ENCODE results near the gene APOC3. TPM values are rescaled to one million over a fixed set of nuclear protein-coding genes. Genes with fewer than 3 reads are reported as not detected.
"Not testable (repeated sequence)": the region's sequence is repeated elsewhere in the genome, so short reads cannot be mapped to it uniquely, and the experiment has no call there.

Gene APOC3
- total RNA-seq, 2 donors from 2014 or later, result not detected

DNA sequence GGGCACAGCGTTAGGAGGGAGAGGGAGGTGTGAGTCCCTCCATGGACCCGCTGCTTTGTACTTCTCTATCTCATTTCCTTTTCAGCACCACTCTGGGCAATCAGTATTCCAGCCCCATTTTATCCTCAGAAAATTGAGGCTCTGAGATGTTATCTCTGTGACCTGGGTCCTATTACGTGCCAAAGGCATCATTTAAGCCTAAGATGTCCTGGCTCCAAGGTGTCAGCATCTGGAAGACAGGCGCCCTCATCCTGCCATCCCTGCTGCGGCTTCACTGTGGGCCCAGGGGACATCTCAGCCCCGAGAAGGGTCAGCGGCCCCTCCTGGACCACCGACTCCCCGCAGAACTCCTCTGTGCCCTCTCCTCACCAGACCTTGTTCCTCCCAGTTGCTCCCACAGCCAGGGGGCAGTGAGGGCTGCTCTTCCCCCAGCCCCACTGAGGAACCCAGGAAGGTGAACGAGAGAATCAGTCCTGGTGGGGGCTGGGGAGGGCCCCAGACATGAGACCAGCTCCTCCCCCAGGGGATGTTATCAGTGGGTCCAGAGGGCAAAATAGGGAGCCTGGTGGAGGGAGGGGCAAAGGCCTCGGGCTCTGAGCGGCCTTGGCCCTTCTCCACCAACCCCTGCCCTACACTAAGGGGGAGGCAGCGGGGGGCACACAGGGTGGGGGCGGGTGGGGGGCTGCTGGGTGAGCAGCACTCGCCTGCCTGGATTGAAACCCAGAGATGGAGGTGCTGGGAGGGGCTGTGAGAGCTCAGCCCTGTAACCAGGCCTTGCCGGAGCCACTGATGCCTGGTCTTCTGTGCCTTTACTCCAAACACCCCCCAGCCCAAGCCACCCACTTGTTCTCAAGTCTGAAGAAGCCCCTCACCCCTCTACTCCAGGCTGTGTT, 829 bp upstream of the APOC3 start:
- H3K4me3 Mint-ChIP-seq, result no peak overlapping the region
- no peak for DNase-seq
- no peak for ATAC-seq (replicated peaks in 1 of 2)
- H3K4me1 Mint-ChIP-seq (ENCODE audit: low read depth), result no peaks in the 10 kb centered on the region
- no peaks in the 10 kb centered on the region for H3K9me3 Mint-ChIP-seq
- H3K27ac Mint-ChIP-seq, result no peak overlapping the region
- H3K36me3 Mint-ChIP-seq (ENCODE audit: insufficient read depth in 2 of 2), result no peaks in the 10 kb centered on the region
- H3K27me3 Mint-ChIP-seq (ENCODE audit: low read depth), result no peaks in the 10 kb centered on the region

DNA sequence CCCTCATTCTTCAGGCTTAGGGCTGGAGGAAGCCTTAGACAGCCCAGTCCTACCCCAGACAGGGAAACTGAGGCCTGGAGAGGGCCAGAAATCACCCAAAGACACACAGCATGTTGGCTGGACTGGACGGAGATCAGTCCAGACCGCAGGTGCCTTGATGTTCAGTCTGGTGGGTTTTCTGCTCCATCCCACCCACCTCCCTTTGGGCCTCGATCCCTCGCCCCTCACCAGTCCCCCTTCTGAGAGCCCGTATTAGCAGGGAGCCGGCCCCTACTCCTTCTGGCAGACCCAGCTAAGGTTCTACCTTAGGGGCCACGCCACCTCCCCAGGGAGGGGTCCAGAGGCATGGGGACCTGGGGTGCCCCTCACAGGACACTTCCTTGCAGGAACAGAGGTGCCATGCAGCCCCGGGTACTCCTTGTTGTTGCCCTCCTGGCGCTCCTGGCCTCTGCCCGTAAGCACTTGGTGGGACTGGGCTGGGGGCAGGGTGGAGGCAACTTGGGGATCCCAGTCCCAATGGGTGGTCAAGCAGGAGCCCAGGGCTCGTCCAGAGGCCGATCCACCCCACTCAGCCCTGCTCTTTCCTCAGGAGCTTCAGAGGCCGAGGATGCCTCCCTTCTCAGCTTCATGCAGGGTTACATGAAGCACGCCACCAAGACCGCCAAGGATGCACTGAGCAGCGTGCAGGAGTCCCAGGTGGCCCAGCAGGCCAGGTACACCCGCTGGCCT, 641 bp downstream of the APOC3 start:
- Mint-ChIP-seq H3K9me3 (no peaks in the 10 kb centered on the region), H3K27me3 (ENCODE audit: low read depth) (no peaks in the 10 kb centered on the region), H3K36me3 (ENCODE audit: insufficient read depth in 2 of 2) (no peaks in the 10 kb centered on the region), H3K4me3 (no peak overlapping the region), H3K4me1 (ENCODE audit: low read depth) (peaks cover 8% of the 10 kb centered on the region), H3K27ac (no peak overlapping the region)
- DNase-seq (no peak), ATAC-seq (replicated peaks in 1 of 2) (no peak)

DNA sequence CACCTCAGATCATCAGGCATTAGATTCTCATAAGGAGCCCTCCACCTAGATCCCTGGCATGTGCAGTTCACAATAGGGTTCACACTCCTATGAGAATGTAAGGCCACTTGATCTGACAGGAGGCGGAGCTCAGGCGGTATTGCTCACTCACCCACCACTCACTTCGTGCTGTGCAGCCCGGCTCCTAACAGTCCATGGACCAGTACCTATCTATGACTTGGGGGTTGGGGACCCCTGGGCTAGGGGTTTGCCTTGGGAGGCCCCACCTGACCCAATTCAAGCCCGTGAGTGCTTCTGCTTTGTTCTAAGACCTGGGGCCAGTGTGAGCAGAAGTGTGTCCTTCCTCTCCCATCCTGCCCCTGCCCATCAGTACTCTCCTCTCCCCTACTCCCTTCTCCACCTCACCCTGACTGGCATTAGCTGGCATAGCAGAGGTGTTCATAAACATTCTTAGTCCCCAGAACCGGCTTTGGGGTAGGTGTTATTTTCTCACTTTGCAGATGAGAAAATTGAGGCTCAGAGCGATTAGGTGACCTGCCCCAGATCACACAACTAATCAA, 2.2 kb downstream of the APOC3 start:
- H3K4me1 Mint-ChIP-seq (ENCODE audit: low read depth), result peaks cover 17% of the 10 kb centered on the region
- DNase-seq (no peak), ATAC-seq (replicated peaks in 1 of 2) (no peak)
- H3K36me3 Mint-ChIP-seq (ENCODE audit: insufficient read depth in 2 of 2), result no peaks in the 10 kb centered on the region
- H3K27me3 Mint-ChIP-seq (ENCODE audit: low read depth), result no peaks in the 10 kb centered on the region
- H3K4me3 Mint-ChIP-seq, result no peak overlapping the region
- no peak overlapping the region for H3K27ac Mint-ChIP-seq
- no peaks in the 10 kb centered on the region for H3K9me3 Mint-ChIP-seq

DNA sequence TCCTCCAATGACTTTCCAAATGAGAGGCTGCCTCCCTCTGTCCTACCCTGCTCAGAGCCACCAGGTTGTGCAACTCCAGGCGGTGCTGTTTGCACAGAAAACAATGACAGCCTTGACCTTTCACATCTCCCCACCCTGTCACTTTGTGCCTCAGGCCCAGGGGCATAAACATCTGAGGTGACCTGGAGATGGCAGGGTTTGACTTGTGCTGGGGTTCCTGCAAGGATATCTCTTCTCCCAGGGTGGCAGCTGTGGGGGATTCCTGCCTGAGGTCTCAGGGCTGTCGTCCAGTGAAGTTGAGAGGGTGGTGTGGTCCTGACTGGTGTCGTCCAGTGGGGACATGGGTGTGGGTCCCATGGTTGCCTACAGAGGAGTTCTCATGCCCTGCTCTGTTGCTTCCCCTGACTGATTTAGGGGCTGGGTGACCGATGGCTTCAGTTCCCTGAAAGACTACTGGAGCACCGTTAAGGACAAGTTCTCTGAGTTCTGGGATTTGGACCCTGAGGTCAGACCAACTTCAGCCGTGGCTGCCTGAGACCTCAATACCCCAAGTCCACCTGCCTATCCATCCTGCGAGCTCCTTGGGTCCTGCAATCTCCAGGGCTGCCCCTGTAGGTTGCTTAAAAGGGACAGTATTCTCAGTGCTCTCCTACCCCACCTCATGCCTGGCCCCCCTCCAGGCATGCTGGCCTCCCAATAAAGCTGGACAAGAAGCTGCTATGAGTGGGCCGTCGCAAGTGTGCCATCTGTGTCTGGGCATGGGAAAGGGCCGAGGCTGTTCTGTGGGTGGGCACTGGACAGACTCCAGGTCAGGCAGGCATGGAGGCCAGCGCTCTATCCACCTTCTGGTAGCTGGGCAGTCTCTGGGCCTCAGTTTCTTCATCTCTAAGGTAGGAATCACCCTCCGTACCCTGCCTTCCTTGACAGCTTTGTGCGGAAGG, 2.9 kb downstream of the APOC3 start:
- DNase-seq (no peak), ATAC-seq (replicated peaks in 1 of 2) (no peak)
- Mint-ChIP-seq H3K36me3 (ENCODE audit: insufficient read depth in 2 of 2) (no peaks in the 10 kb centered on the region), H3K27me3 (ENCODE audit: low read depth) (no peaks in the 10 kb centered on the region), H3K27ac (no peak overlapping the region), H3K4me1 (ENCODE audit: low read depth) (peaks cover 17% of the 10 kb centered on the region), H3K4me3 (no peak overlapping the region), H3K9me3 (no peaks in the 10 kb centered on the region)

DNA sequence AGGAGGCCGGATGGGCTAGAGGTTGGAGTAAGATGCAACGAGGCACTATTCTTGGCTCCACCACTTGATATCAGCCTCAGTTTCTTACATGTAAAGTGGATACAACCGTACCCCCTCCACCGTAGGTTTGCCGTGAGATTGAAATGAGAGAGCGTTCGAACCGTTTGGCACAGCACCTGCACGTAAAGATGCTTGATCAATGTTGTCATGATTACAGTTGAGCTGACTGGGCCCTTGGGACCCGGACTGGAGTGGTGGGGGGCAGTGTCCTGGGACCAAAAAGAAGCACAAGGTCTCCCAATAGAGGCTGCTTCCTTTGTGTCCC, 3.7 kb downstream of the APOC3 start:
- ATAC-seq (replicated peaks in 1 of 2) (no peak), DNase-seq (no peak)
- Mint-ChIP-seq H3K36me3 (ENCODE audit: insufficient read depth in 2 of 2) (no peaks in the 10 kb centered on the region), H3K4me1 (ENCODE audit: low read depth) (peaks cover 17% of the 10 kb centered on the region), H3K27ac (no peak overlapping the region), H3K9me3 (no peaks in the 10 kb centered on the region), H3K4me3 (no peak overlapping the region), H3K27me3 (ENCODE audit: low read depth) (no peaks in the 10 kb centered on the region)

DNA sequence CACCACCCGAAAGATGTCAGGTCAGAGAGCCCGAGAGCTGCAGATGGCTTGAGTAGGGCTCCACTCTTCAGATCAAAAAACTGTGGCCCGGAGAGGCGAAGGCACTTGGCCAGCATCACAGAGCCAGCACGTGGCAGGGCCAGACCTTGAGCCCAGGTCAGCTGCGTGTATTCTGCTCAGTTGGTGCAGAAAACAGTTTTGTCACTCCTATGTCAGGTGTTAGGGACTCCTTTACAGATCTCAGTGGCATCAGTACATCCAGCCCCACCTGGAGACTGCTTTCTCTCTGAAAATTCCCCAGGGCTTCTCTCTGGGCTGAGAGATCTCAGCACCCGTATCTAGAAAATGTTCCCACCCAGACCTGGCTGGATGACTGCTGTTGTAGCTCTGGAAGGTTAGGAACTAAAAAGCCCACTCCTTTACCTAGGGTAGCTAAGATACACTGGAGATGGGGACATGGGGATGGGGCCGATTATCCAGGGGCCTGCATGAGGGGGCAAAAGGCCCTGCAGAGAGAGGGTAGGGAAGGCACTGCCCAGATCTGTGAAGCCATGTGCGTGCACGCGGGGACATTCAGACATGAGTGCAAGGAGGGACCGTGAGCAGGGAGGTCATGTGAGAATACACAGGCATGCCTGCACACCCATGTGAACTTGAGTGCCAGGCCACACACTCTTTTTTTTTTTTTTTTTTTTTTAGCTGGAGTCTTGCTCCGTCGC, 4.3 kb downstream of the APOC3 start:
- ATAC-seq (replicated peaks in 1 of 2) (no peak), DNase-seq (no peak)
- H3K27ac Mint-ChIP-seq, result no peak overlapping the region
- no peaks in the 10 kb centered on the region for H3K36me3 Mint-ChIP-seq (ENCODE audit: insufficient read depth in 2 of 2)
- no peaks in the 10 kb centered on the region for H3K27me3 Mint-ChIP-seq (ENCODE audit: low read depth)
- peaks cover 18% of the 10 kb centered on the region for H3K4me1 Mint-ChIP-seq (ENCODE audit: low read depth)
- no peak overlapping the region for H3K4me3 Mint-ChIP-seq
- H3K9me3 Mint-ChIP-seq, result no peaks in the 10 kb centered on the region

DNA sequence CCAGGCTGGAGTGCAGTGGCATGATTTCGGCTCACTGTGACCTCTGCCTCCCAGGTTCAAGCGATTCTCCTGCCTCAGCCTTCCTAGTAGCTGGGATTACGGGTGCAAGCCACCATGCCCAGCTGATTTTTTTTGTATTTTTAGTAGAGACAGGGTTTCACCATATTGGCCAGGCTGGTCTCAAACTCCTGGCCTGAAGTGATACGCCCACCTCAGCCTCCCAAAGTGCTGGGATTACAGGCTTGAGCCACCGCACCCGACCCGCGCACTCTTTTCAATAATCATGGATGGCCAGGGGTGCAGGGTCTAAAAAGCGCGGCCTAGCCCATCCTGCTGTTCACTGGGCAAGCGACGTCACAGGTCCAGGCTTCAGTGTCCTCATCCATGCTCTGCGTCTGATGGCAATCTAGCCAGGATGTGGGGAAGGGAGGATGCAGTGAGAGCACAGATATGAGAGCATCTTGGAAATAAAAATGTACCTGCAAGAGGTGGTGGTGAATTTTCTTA, 4.9 kb downstream of the APOC3 start:
- H3K9me3 Mint-ChIP-seq; DNase-seq; H3K36me3 Mint-ChIP-seq (ENCODE audit: insufficient read depth in 2 of 2); H3K27me3 Mint-ChIP-seq (ENCODE audit: low read depth); H3K27ac Mint-ChIP-seq; ATAC-seq (replicated peaks in 1 of 2): not testable (repeated sequence)
- Mint-ChIP-seq H3K4me3 (peak overlapping the region; percentile 3 to 58), H3K4me1 (ENCODE audit: low read depth) (peaks cover 22% of the 10 kb centered on the region)

DNA sequence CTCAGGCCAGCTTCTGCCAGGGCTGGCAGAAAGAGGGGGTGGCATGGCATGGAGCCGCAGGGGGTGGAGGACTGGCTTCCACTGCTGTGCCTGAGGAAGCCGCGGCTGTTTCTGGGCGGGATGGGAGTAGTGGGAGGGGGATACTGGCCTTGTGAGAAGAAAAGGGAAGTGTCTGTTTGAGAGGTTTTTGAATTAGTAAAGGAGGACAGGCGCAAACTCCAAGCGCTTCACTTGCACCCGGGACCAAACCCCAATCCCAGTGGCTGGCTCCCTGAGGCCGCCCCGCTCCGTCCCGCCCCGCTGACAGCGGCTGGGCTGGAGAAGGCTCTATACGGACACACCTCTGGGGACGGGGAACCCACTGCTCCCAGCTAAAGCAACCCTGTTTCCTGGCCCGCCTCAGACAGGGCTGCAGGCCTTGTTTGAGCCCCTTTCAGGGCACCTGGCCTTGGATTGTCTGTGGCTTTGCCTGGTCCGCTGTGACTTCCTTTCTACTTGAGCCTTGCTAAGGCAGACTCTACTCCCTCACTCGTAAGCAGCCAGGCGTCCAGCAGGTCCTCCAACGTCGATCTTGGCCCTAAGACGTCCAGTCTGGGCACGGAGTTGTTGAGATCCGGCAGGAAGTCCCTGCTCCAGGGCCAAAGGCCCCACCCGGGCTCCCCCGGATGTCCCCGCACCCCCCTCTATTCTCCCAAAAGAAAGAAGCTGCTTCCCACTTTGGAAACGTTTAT, 5.5 kb downstream of the APOC3 start:
- H3K27ac Mint-ChIP-seq, result no peak overlapping the region
- peak in 1 of 2 donors; percentile 10 for ATAC-seq (replicated peaks in 1 of 2)

DNA sequence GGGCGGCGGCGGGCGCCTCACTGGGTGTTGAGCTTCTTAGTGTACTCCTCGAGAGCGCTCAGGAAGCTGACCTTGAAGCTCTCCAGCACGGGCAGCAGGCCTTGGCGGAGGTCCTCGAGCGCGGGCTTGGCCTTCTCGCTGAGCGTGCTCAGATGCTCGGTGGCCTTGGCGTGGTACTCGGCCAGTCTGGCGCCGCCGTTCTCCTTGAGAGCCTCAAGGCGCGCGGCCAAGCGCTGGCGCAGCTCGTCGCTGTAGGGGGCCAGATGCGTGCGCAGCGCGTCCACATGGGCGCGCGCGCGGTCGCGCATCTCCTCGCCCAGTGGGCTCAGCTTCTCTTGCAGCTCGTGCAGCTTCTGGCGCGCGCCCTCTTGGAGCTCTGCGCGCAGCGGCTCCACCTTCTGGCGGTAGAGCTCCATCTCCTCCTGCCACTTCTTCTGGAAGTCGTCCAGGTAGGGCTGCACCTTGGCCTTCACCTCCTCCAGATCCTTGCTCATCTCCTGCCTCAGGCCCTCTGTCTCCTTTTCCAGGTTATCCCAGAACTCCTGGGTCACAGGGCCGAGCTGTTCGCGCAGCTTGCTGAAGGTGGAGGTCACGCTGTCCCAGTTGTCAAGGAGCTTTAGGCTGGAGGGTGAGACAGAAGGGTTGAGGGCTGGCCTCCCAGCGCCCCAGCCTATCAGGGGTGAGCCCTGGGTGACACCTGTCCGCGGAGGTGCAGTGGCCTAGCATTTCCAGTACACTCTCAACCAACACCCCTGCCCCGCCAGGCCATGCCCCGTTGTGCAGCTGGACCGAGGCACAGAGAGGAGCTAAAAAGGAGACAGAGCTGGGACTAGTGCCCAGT, 6.3 kb downstream of the APOC3 start:
- Mint-ChIP-seq H3K27me3 (ENCODE audit: low read depth) (no peaks in the 10 kb centered on the region), H3K4me3 (peak overlapping the region; percentile 75 to 83), H3K4me1 (ENCODE audit: low read depth) (peaks cover 22% of the 10 kb centered on the region), H3K27ac (no peak overlapping the region), H3K36me3 (ENCODE audit: insufficient read depth in 2 of 2) (no peaks in the 10 kb centered on the region), H3K9me3 (no peaks in the 10 kb centered on the region)
- ATAC-seq (replicated peaks in 1 of 2) (peak; percentile 90 to 91), DNase-seq (peak; percentile 83 to 84)

More for the DNA sequence above, 5.5 kb downstream of the APOC3 start:
- Mint-ChIP-seq H3K36me3 (ENCODE audit: insufficient read depth in 2 of 2) (no peaks in the 10 kb centered on the region), H3K4me1 (ENCODE audit: low read depth) (peaks cover 22% of the 10 kb centered on the region), H3K9me3 (no peaks in the 10 kb centered on the region), H3K4me3 (peak overlapping the region; percentile 75 to 83), H3K27me3 (ENCODE audit: low read depth) (no peaks in the 10 kb centered on the region)
- no peak for DNase-seq

DNA sequence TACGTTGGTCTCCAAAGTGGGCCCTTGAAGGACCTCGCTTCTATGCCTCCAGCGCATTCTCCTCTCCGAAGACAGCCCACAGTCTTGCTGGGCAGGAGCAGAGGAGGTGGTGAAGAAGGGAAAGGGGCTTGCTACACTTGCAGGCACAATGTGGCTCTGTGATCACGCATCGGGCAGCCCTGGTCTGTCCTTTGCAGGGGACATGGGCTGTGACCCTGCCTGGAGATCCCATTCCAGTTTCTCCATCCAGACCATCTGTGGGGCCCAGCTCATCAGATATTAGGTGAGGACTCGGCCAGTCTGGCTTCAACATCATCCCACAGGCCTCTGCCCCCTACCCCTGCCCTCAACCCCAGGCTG, 6.9 kb downstream of the APOC3 start:
- Mint-ChIP-seq H3K4me3 (no peak overlapping the region), H3K9me3 (no peaks in the 10 kb centered on the region), H3K27me3 (ENCODE audit: low read depth) (no peaks in the 10 kb centered on the region), H3K4me1 (ENCODE audit: low read depth) (peaks cover 22% of the 10 kb centered on the region), H3K36me3 (ENCODE audit: insufficient read depth in 2 of 2) (no peaks in the 10 kb centered on the region), H3K27ac (no peak overlapping the region)
- DNase-seq (no peak), ATAC-seq (replicated peaks in 1 of 2) (no peak)

All from activated T-cell treated with anti-CD3 and anti-CD28 coated beads, Interleukin-2, amount 50 U/mL, for 72 hours (primary cell).